Stimulated activated CD8-positive, alpha-beta memory T cell treated with anti-CD3 and anti-CD28 coated beads, Interleukin-7, amount 100 ng/mL, for 1 hour (primary cell): ENCODE results near the gene ABLIM1.

Experiments
- DNase-seq, 2 donors: peaks; one replicate each; pipeline ENCODE4 v3.0.0-alpha.2; 2020; ENCODE audit warnings: low read depth in 2 of 2

The ABLIM1 gene

GRCh38 chr10:114648368-114648767 is 9.7 kb downstream of the ABLIM1 start:
- no peak for DNase-seq

DNA sequence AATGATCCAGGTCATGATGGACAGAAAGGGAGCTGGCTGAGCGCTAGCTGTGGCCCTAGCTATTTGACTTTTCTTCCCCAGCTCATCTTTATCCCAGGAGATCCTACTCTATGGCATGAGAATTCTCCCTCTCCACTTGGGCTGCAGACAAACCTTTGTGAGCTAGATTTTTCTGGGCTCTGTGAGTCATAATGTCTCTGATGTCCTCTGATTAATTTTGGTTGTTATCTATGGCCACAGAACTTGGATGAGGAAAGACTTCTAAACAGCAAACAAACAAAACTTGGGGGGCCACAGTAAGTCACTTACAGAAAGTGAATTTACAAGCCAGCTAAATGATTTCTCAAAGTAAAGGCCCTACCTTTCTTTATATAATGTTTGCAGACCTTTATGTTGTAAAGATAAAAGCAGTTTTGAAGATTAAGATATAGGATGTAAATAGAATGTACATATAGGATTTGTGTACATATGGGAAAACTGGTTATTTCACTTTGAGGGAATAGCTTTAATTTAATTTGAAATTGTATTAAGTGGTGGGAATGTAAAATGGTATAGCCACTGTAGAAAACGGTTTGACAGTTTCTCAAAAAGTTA is 10.4 kb downstream of the ABLIM1 start:
- no peak for DNase-seq

DNA sequence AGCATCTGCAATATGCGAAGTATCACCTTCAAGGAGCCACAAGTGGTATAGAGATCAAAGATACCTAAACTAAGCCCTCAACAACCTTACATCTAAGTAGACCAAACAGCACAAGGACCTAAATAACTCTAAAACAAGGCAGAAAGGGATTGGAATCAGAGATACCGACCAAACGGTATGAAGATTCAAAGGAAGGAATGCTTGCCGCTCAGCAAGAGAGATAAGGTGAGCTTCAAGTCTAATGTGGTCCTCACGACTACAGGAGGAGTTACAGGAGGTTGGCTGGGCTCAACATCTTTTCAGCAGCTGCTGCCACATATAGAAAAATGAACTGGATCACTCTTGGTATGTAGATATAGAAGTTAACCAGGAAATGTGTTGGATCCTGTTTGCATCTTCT is 11.6 kb downstream of the ABLIM1 start:
- no peak for DNase-seq

DNA sequence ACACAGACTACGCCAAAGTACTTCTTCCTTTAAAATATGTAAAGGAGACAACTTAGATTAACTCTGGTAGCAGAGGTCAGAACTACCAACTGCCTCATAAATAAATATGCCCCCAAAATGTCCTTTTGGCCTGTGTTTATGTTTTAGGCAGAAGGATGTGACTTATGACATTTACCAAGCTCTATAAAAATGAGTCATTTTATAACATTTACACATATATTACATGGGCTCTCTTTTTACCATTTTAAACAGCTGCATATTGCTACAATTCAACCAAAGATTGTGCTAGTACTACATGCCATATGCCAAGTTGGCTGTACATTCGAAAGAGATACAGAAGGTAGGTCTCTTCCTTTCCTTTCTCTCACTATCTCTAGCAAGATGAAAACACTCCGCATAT is 12.4 kb downstream of the ABLIM1 start:
- DNase-seq = no peak

DNA sequence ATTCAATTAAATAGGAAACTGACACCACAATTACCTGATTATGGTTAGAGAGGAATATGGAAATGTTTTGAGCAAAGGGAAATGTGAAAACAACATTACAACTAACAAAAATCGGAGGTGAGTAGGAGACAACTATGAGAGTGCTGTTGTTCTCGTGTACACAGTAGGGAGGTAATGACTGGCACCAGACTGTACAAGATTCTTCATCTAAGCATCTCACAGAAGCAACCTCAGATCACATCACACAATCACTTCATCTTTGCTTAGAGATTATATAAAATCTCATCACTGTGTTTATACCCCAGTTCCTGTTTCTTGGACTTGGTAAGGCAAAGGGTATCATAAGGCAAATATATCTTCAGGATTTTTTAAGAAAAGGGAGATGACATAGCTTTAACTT is 14.9 kb downstream of the ABLIM1 start:
- no peak for DNase-seq

GRCh38 chr10:114642729-114643128 is 15.3 kb downstream of the ABLIM1 start:
- DNase-seq = no peak

- DNase-seq = no peak
These were observed 19.1 kb downstream of the ABLIM1 start for GRCh38 chr10:114638821-114639625.

GRCh38 chr10:114635797-114636550 is 22.1 kb downstream of the ABLIM1 start:
- DNase-seq = no peak

DNA sequence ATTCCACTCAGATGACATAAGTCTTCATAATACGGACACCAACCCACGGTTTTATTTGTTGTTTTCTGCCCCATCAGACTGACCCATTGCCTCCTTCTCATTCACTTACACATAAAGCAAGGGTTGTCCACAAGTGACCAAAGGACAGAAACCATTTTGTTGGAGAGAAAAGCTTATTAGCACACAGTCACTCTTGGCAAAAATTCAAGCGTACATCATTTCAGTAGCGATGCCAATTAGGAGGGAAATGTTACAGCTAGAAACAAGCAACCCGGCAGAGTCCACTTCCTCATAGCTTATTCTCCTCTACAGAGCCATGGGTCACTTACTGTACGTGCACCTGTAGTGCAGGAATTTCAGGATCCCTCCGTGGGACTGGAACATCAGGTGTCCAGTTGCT is 23.0 kb downstream of the ABLIM1 start:
- no peak for DNase-seq

DNA sequence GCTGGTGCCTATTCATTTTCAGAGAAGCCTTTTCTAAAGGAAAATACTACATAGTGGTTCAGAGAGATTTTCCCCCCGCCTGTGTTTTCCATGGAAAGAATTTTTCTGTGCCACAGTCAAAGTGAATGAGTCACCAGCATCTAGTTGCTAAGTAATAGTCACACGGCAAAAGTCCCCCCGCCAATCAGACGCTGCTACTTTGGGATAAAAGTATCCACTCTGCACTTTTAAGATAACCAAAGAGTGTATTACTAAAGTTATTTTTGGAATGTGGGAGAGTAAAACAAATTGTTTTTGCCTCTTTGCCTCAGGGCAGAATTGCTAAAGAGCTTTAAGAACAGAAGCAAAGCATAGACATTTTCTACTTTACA is 23.5 kb downstream of the ABLIM1 start:
- DNase-seq = no peak

GRCh38 chr10:114632869-114633715 is 25.0 kb downstream of the ABLIM1 start:
- DNase-seq = no peak

GRCh38 chr10:114631666-114632417 is 26.2 kb downstream of the ABLIM1 start:
- DNase-seq = no peak

DNA sequence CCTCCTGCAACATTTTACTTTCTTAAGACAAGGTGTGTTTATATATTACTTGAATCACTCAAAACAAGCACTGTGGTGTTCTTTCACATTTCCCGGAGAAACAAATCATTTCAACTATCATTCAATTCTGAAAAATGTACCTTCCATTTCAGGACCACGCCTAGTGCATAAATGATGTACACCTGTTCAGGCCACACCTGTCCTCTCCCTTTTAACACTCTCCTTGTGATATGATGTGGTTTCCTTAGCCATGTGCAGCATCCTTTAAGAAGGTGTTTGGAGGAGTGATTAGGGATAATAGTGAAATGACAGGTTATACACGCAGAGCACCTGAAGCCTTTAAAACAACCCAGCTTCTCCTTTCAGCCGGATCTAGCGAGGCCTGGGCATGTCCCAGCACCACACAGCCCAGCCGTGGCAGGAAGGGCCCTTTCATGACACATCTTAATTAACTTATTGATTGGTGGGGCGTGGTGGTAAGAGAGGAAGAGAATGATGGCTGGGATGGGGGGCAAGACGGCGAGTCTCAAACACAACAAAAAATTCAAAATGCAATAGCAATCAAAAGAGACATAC is 26.9 kb downstream of the ABLIM1 start:
- DNase-seq = no peak

- DNase-seq = no peak
These were observed 28.0 kb downstream of the ABLIM1 start for GRCh38 chr10:114629824-114630730.

DNA sequence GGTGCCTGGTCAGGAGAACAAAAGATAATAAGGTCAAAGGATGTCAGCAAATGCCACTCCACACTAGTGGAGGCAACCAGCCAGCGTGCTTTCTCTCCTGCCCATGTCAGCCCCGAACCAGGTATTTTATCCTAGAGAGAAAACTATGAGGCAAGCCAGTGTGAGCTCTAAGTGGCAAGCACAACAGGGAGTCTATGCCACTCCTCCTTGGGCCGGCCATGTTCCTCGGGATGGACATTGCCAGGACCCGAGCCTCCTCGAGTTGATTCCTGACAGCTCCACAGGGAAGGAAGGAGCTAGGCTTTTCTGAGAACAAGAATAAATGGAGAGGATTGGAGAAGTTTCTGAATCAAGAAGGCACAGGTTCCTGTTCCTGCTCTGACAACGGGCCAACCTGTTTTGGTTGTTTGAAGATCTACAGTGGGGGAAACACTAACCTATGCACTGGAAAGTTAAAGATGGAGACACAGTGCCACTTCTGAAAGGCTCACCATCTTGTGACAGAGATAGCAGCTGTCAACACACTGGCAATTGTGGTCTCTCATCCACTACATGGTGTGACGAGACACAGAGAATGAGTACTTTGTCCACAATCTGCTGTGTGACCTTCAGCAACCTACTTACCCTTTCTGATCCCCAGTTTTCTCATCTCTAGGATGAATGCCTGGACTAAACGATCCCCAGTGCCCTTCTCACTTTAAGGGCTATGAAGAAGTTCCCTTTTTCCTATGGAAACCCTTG is 28.8 kb downstream of the ABLIM1 start:
- no peak for DNase-seq

- DNase-seq = no peak
These were observed 30.0 kb downstream of the ABLIM1 start for GRCh38 chr10:114628106-114628505.

DNA sequence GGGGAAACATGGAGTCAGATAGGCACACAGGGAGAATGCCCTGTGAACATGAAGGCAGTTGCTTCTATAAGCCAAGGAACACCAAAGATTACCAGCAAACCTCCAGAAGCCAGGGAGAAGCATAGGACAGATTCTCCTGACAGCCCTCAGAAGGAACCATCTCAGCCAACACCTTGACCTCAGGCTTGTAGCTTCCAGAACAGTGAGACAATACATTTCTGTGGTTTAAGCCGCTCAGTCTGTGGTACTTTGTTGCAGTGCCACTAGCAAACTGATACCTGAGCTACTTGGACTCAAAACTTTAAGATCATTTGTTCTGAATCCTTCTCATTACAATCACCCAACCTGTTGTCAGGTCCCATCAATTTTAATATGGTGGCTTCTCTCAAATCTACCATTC is 31.2 kb downstream of the ABLIM1 start:
- no peak for DNase-seq

GRCh38 chr10:114624951-114625780 is 32.9 kb downstream of the ABLIM1 start:
- no peak for DNase-seq
